GM12878 (cell line): ENCODE measurements around the gene WHRN. TPM values are rescaled to one million over a fixed set of nuclear protein-coding genes. Genes with fewer than 3 reads are reported as not detected.

Source experiments
- ATAC-seq: fragments of 200-7000 bp; cut with Tn5 transposase; 3 replicates; pipeline ENCODE4 v1.9.1; 2020; ENCODE audit warnings: mild to moderate bottlenecking, moderate library complexity
- BruUV-seq: library from RNA; stranded (reverse); fragments of 400-500 nt; replicated peaks from 2 replicates; lab custom pipeline; 2021; lab: Mats Ljungman, UMichigan
- CTCF ChIA-PET: fragments of 300-600 bp; sonication (Branson Sonifier 250); formaldehyde crosslinking; extraction: SDS; loops from one replicate; lab custom pipeline; 2021; ENCODE audit warnings: inconsistent platforms; lab: Yijun Ruan, JAX
- POLR2A ChIA-PET: fragments of 350-600 bp; formaldehyde crosslinking; extraction: SDS; loops from one replicate; lab custom pipeline; 2021; ENCODE audit warnings: inconsistent platforms; lab: Charles Lee
- RAD21 ChIA-PET: fragments of 300-600 bp; sonication (Branson Sonifier 250); formaldehyde crosslinking; loops from one replicate; lab custom pipeline; 2023; ENCODE audit warnings: antibody characterized with exemption; ENCODE audit not compliant: unreplicated experiment; lab: Charles Lee
- SMC1A ChIA-PET: fragments of 300-600 bp; sonication (Branson Sonifier 250); formaldehyde crosslinking; loops from one replicate; lab custom pipeline; 2023; ENCODE audit not compliant: unreplicated experiment, uncharacterized antibody; lab: Charles Lee
- DNase-seq: peaks from one replicate; pipeline ENCODE4 v3.0.0-alpha.2; 2011; ENCODE audit warnings: low read depth, low spot score
- FAIRE-seq: peaks from 3 replicates; lab custom pipeline; 2011; peaks lifted over from hg19 to GRCh38; lab: Jason Lieb, UNC
- H2AFZ ChIP-seq: 2 replicates; pipeline ENCODE4 v1.6.0; 2011; ENCODE audit warnings: low read depth, low read length, control low read depth; ENCODE audit not compliant: control insufficient read depth
- H3K27ac ChIP-seq: 2 replicates; pipeline ENCODE4 v1.5.1; 2011; ENCODE audit warnings: control low read depth; ENCODE audit not compliant: control insufficient read depth, insufficient read depth
- H3K27me3 ChIP-seq, 2 experiments: replicated peaks in 1 of 2; 2 replicates each; pipeline versions ENCODE4 v1.6.0 to v1.6.1; 2011; ENCODE audit warnings: low read length in 1 of 2; ENCODE audit not compliant: control insufficient read depth in 2 of 2, insufficient read depth in 2 of 2
- H3K36me3 ChIP-seq, 2 experiments: 2 replicates each; pipeline ENCODE4 v1.5.1; 2011; ENCODE audit warnings: low read length in 1 of 2; ENCODE audit not compliant: control insufficient read depth in 2 of 2, insufficient read depth in 2 of 2
- H3K4me1 ChIP-seq: 2 replicates; pipeline ENCODE4 v1.6.1; 2011; ENCODE audit warnings: mild to moderate bottlenecking, low read length, moderate library complexity, mixed read lengths; ENCODE audit not compliant: control insufficient read depth, insufficient read depth
- H3K4me2 ChIP-seq: 2 replicates; pipeline ENCODE4 v1.6.0; 2011; ENCODE audit warnings: control low read depth; ENCODE audit not compliant: control insufficient read depth, insufficient read depth
- H3K4me3 ChIP-seq: fragments of 200-600 bp; sonication (generic); 2 replicates; pipeline ENCODE4 v1.5.1; 2016
- H3K79me2 ChIP-seq: 2 replicates; pipeline ENCODE4 v1.6.0; 2011; ENCODE audit warnings: low read length; ENCODE audit not compliant: control insufficient read depth, insufficient read depth
- H3K9ac ChIP-seq: 2 replicates; pipeline ENCODE4 v1.8.0; 2011; ENCODE audit warnings: low read length, control low read depth, mixed read lengths; ENCODE audit not compliant: control insufficient read depth, insufficient read depth
- H3K9me3 ChIP-seq: replicated peaks from 3 replicates; pipeline ENCODE4 v1.5.1; 2011; ENCODE audit warnings: mild to moderate bottlenecking, low read length; ENCODE audit not compliant: control insufficient read depth, insufficient read depth
- H4K20me1 ChIP-seq: 2 replicates; pipeline ENCODE4 v1.6.0; 2011; ENCODE audit not compliant: control insufficient read depth, insufficient read depth
- ATF7 ChIP-seq: fragments of 450-650 bp; IDR thresholded peaks from 2 replicates; pipeline ENCODE4 v1.6.1; 2016; ENCODE audit warnings: low read depth, mild to moderate bottlenecking
- BMI1 ChIP-seq: fragments of 450-650 bp; IDR thresholded peaks from 2 replicates; pipeline ENCODE4 v1.6.1; 2016; ENCODE audit warnings: mild to moderate bottlenecking, moderate library complexity, borderline replicate concordance
- IKZF1 ChIP-seq: fragments of 450-650 bp; conservative IDR thresholded peaks from 2 replicates; pipeline ENCODE4 v1.6.1; 2017; ENCODE audit warnings: antibody characterized with exemption, mild to moderate bottlenecking
- MYB ChIP-seq: fragments of 150-350 bp; IDR thresholded peaks from 2 replicates; pipeline ENCODE4 v1.6.1; 2014; ENCODE audit warnings: mild to moderate bottlenecking, low read depth, low read length, borderline replicate concordance
- PML ChIP-seq: IDR thresholded peaks from 2 replicates; pipeline ENCODE4 v1.6.1; 2012; ENCODE audit warnings: low read length, inconsistent platforms
- PRDM15 ChIP-seq: fragments of 450-650 bp; formaldehyde crosslinking; IDR thresholded peaks from 2 replicates; pipeline ENCODE4 v1.4.0; 2020; ENCODE audit warnings: mild to moderate bottlenecking, moderate library complexity
- RAD51 ChIP-seq: fragments of 450-650 bp; IDR thresholded peaks from 2 replicates; pipeline ENCODE4 v1.6.1; 2016; ENCODE audit warnings: moderate library complexity, mild to moderate bottlenecking, inconsistent platforms
- SMAD5 ChIP-seq: IDR thresholded peaks from 2 replicates; pipeline ENCODE4 v1.6.1; 2016; ENCODE audit warnings: antibody characterized with exemption, low read depth
- SREBF1 ChIP-seq: IDR thresholded peaks from 2 replicates; pipeline ENCODE4 v1.6.1; 2012; ENCODE audit warnings: mild to moderate bottlenecking, low read length
- ZNF687 ChIP-seq: fragments of 450-650 bp; IDR thresholded peaks from 2 replicates; pipeline ENCODE4 v1.6.1; 2017; ENCODE audit warnings: mild to moderate bottlenecking, moderate library complexity
- WGBS: methylation state at CpG from one replicate; pipeline ENCODE4 v1.1.6; 2016; ENCODE audit warnings: low lambda C conversion rate; ENCODE audit not compliant: insufficient replicate concordance, insufficient coverage; ENCODE audit errors: missing lambda C conversion rate; 5-methylcytosine and 5-hydroxymethylcytosine counted together
- in situ Hi-C: fragments of 300-500 bp; cut with MboI; formaldehyde crosslinking; loops from 9 replicates; pipeline ENCODE4 v1.14.3; 2018; ENCODE audit warnings: mixed read lengths
- intact Hi-C: fragments of 100-400 bp; cut with micrococcal nuclease; formaldehyde crosslinking; loops from one replicate; pipeline ENCODE4 v1.14.2; 2022; ENCODE audit not compliant: unreplicated experiment
- polyA plus RNA-seq, 11 experiments: library from polyadenylated mRNA; depleted of rRNA in 4 of 11; unstranded in 6 of 11; stranded (reverse) in 5 of 11; fragments of >200 nt; fragmentation: Nextera tagmentation in 4 of 11; fragmentation: Illumina TruSeq in 1 of 11; extraction: Ambion mirVana in 4 of 11; extraction: Trizol in 1 of 11; gene quantifications; 1 replicate in 1 of 11; 2 replicates in 10 of 11; pipeline versions ENCODE4 v1.2.1 to v1.2.3, GENCODE V29; 2011 to 2016; ENCODE audit warnings: inconsistent platforms in 2 of 11, missing spikeins in 2 of 11, low read depth in 1 of 11
- total RNA-seq, 4 experiments: library from RNA; depleted of rRNA in 3 of 4; stranded (reverse); fragments of >200 nt in 3 of 4; fragmentation: Illumina TruSeq in 1 of 4; extraction: Trizol in 1 of 4; gene quantifications; 2 replicates each; pipeline versions ENCODE4 v1.2.1 to v1.2.3, GENCODE V29; 2013 to 2021

WHRN gene
- total and polyA plus RNA-seq, 10 of the 15 experiments (the other 5 are each of a cell fraction or from before 2014, with no cell fraction given), result 0.04 to 18.2 (median 0.68) TPM; not detected in 1

GRCh38 chr9:114552706-114553105 lies 47.4 kb upstream of the WHRN start (continued):
- no peak for TF ChIP-seq PRDM15 (CRISPR knock-in tag)
- no peak for TF ChIP-seq SREBF1

- Histone ChIP-seq H4K20me1 (no peaks in the 10 kb centered on the region), H3K9ac (no peak overlapping the region), H3K27me3 (peaks cover 0 to 5% of the 10 kb centered on the region in 2 experiments; a peak in 2 of 4 replicates), H3K4me2 (no peak overlapping the region), H2AFZ (no peak overlapping the region), H3K36me3 (no peaks in the 10 kb centered on the region), H3K9me3 (no peaks in the 10 kb centered on the region), H3K4me3 (no peak overlapping the region), H3K27ac (no peak overlapping the region), H3K4me1 (no peaks in the 10 kb centered on the region), H3K79me2 (no peaks in the 10 kb centered on the region)
- ATAC-seq, result peak; percentile 50; the same call in 1 of the 3 replicates
- ChIA-PET CTCF (interaction anchor here (0.8 to 1.2 kb wide), 2 partner anchors 13 to 146 kb away, joined by 3 to 5 read pairs; no protein-coding TSS in a partner anchor), SMC1A (interaction anchor here (0.6 to 1.6 kb wide), 3 partner anchors 65 to 1159 kb away, joined by 3 to 4 read pairs (median 3); no protein-coding TSS in a partner anchor), POLR2A (interaction anchor here (1.8 kb wide), 1 partner anchor 36 kb away, joined by 5 read pairs; the partner anchor contains the start of gene ATP6V1G1), RAD21 (interaction anchor here (1.1 kb wide), 2 partner anchors 33 to 101 kb away, joined by 3 to 4 read pairs; no protein-coding TSS in a partner anchor)
- no peak for FAIRE-seq
- intact Hi-C loops (no loop called here), in situ Hi-C loops (no loop called here)
- 39% methylated on average over 6 of the region's 6 CpGs for WGBS
- DNase-seq, result no peak
- no TSS peak for BruUV-seq
- no peak for TF ChIP-seq SMAD5
- no peak for TF ChIP-seq ATF7
- no peak for TF ChIP-seq RAD51
- TF ChIP-seq BMI1, result no peak
- no peak for TF ChIP-seq ZNF687
- TF ChIP-seq IKZF1, result no peak
- TF ChIP-seq MYB, result no peak
- TF ChIP-seq PML, result no peak
Measured at GRCh38 chr9:114551750-114552685, 46.7 kb upstream of the WHRN start.
